ENCODE data around the gene JMJD6. TPM values are rescaled to one million over a fixed set of nuclear protein-coding genes. Genes with fewer than 3 reads are reported as not detected.
A peak's percentile ranks its signal among the peaks of the same experiment; 100 is the strongest.

Gene JMJD6
- total RNA-seq, 1 experiment from 2014 or later, result 28.9 TPM

DNA sequence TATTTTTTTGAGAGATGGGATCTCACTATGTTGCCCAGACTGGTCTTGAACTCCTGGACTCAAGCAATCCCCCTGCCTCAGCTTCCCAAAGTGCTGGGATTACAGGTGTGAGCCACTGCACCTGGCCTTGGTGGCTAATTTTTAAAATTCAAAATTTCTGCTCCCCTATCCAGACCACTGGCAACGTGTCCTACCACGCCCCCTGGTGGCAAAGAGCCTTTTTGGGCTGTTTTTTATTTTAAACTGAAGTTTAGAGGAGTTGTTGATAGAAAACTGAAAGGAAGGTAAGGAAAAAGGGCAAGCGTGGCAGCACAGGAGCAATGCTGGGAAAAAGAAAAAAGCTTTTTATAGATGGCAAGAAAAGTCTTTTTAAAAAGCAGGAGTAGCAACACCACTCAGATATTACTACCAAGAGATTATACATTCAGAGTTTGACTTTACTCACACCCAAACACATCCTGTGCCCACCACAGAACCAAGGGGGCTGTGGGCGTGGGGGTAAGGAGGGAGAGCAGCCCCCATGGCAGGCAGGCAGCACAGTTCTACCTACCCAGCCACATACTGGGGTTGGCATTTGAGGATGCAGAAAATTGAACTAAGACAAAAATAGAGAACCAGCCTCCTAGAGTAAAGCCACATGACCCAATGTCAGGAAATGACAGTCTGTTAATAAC, 11.4 kb downstream of the JMJD6 start:
- Histone ChIP-seq H2AK5ac (ENCODE audit: insufficient read length, low read length) (no peak overlapping the region), H2BK12ac (ENCODE audit: insufficient read length, low read depth, low read length) (no peak overlapping the region), H3K4ac (ENCODE audit: low read depth, low read length) (no peak overlapping the region), H2BK15ac (ENCODE audit: low read depth, low read length) (no peak overlapping the region), H4K91ac (ENCODE audit: insufficient read length, low read depth, low read length) (no peak overlapping the region), H3K27me3 (ENCODE audit: insufficient read depth, low read length) (no peaks in the 10 kb centered on the region; the same call in 1 of the 2 replicates), H3K79me2 (ENCODE audit: insufficient read depth, low read length) (no peaks in the 10 kb centered on the region), H2BK20ac (ENCODE audit: low read depth, low read length, poor library complexity, severe bottlenecking) (no peak overlapping the region), H2AFZ (ENCODE audit: low read length) (no peak overlapping the region), H3K79me1 (ENCODE audit: insufficient read depth, low read depth, low read length, poor library complexity, severe bottlenecking) (no peaks in the 10 kb centered on the region), H4K5ac (ENCODE audit: insufficient read length, low read depth, low read length) (no peak overlapping the region), H3K56ac (ENCODE audit: insufficient read length, low read depth, low read length) (no peak overlapping the region), H4K20me1 (ENCODE audit: control insufficient read depth, insufficient read depth, insufficient read length) (no peaks in the 10 kb centered on the region), H3K9ac (ENCODE audit: extremely low read depth, insufficient read length, low read length) (no peak overlapping the region), H3K23me2 (ENCODE audit: insufficient read length, low read depth, low read length, poor library complexity, severe bottlenecking) (peaks cover 4% of the 10 kb centered on the region), H2BK5ac (ENCODE audit: insufficient read length, low read length) (no peak overlapping the region), H3K27ac (ENCODE audit: insufficient read length, low read depth, low read length) (no peak overlapping the region), H2BK120ac (ENCODE audit: low read depth, low read length, poor library complexity, severe bottlenecking) (no peak overlapping the region), H3K4me2 (ENCODE audit: insufficient read depth, insufficient read length, low read length) (no peak overlapping the region), H4K8ac (replicated peaks; ENCODE audit: insufficient read length, low read depth, low read length) (no peak overlapping the region), H3K18ac (ENCODE audit: insufficient read length, low read depth, low read length) (no peak overlapping the region), H3K4me1 (ENCODE audit: insufficient read depth, low read length) (no peaks in the 10 kb centered on the region), H3K9me3 (ENCODE audit: control insufficient read depth, low read depth, low read length) (no peaks in the 10 kb centered on the region), H3K14ac (ENCODE audit: insufficient read depth, low read length) (no peak overlapping the region), H3T11ph (ENCODE audit: low read length) (no peak overlapping the region), H3K23ac (ENCODE audit: insufficient read length, low read depth, low read length) (no peak overlapping the region)
- peak; percentile 61 for DNase-seq
- Mint-ChIP-seq H3K27ac (0 out of 7 replicates have a peak overlapping the region, but pooled peaks of 1 of the 3 experiments have one; percentile 28), H3K36me3 (ENCODE audit: insufficient read depth in 1 of 3, low read depth in 3 of 3) (peaks cover 11 to 44% (median 43%) of the 10 kb centered on the region in 3 experiments; a peak in 6 of 7 replicates), H3K4me1 (peaks cover 9 to 11% of the 10 kb centered on the region in 2 experiments), H3K27me3 (ENCODE audit: low read depth) (peaks cover 2% of the 10 kb centered on the region), H3K4me3 (no peak overlapping the region), H3K9me3 (no peaks in the 10 kb centered on the region)
- WGBS (ENCODE audit: extremely low coverage, insufficient read length, low lambda C conversion rate), result no CpG with 5 or more reads among the region's 4 CpGs
- TF ChIP-seq, protein P1, sequence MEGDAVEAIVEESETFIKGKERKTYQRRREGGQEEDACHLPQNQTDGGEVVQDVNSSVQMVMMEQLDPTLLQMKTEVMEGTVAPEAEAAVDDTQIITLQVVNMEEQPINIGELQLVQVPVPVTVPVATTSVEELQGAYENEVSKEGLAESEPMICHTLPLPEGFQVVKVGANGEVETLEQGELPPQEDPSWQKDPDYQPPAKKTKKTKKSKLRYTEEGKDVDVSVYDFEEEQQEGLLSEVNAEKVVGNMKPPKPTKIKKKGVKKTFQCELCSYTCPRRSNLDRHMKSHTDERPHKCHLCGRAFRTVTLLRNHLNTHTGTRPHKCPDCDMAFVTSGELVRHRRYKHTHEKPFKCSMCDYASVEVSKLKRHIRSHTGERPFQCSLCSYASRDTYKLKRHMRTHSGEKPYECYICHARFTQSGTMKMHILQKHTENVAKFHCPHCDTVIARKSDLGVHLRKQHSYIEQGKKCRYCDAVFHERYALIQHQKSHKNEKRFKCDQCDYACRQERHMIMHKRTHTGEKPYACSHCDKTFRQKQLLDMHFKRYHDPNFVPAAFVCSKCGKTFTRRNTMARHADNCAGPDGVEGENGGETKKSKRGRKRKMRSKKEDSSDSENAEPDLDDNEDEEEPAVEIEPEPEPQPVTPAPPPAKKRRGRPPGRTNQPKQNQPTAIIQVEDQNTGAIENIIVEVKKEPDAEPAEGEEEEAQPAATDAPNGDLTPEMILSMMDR (conservative IDR thresholded peaks at IDR 0.05), result peak; percentile 87

Data from H9 (cell line).